ENCODE data around the gene ARHGAP24. TPM values are rescaled to one million over a fixed set of nuclear protein-coding genes. Genes with fewer than 3 reads are reported as not detected.
"Not testable (repeated sequence)": the region's sequence is repeated elsewhere in the genome, so short reads cannot be mapped to it uniquely, and the experiment has no call there.

The ARHGAP24 gene
- total and polyA plus RNA-seq, 2 experiments from 2014 or later, result 0.21 to 0.36 TPM

GRCh38 chr4:85501145-85501544 lies 26.2 kb downstream of the ARHGAP24 start:
- not testable (repeated sequence) for H3K9me2 ChIP-seq (ENCODE audit: insufficient read depth); H3K4me1 Mint-ChIP-seq; H2AFZ ChIP-seq; H3K9me3 Mint-ChIP-seq; H3K4me2 ChIP-seq; H3K79me2 ChIP-seq (replicated peaks; ENCODE audit: insufficient read depth); H3K36me3 Mint-ChIP-seq (ENCODE audit: low read depth); H3K27ac Mint-ChIP-seq; H3K4me3 Mint-ChIP-seq; H3K27ac ChIP-seq (ENCODE audit: low read depth); H4K20me1 ChIP-seq (replicated peaks; ENCODE audit: insufficient read depth); H3K27me3 ChIP-seq (ENCODE audit: insufficient read depth); H3K4me1 ChIP-seq (ENCODE audit: insufficient read depth); ATAC-seq; H3K27me3 Mint-ChIP-seq (ENCODE audit: insufficient read depth, low read depth, poor library complexity); H3K4me3 ChIP-seq; H3K36me3 ChIP-seq (ENCODE audit: insufficient read depth); DNase-seq (ENCODE audit: low spot score); H3F3A ChIP-seq (replicated peaks; ENCODE audit: low read depth)

GRCh38 chr4:85508654-85509053 lies 33.7 kb downstream of the ARHGAP24 start:
- Histone ChIP-seq H2AFZ (no peak overlapping the region), H4K20me1 (replicated peaks; ENCODE audit: insufficient read depth) (no peaks in the 10 kb centered on the region), H3K4me1 (ENCODE audit: insufficient read depth) (no peaks in the 10 kb centered on the region), H3K4me3 (no peak overlapping the region), H3K79me2 (replicated peaks; ENCODE audit: insufficient read depth) (no peaks in the 10 kb centered on the region), H3K27ac (ENCODE audit: low read depth) (no peak overlapping the region), H3F3A (replicated peaks; ENCODE audit: low read depth) (no peaks in the 10 kb centered on the region), H3K9me2 (ENCODE audit: insufficient read depth) (0 out of 2 replicates have a peak, but pooled peaks cover 4% of the 10 kb centered on the region), H3K4me2 (no peak overlapping the region), H3K27me3 (ENCODE audit: insufficient read depth) (no peaks in the 10 kb centered on the region), H3K36me3 (ENCODE audit: insufficient read depth) (no peaks in the 10 kb centered on the region)
- H3K4me1 Mint-ChIP-seq, result peaks cover 2% of the 10 kb centered on the region; the same call in 1 of the 3 replicates
- no peak overlapping the region for H3K27ac Mint-ChIP-seq
- peaks cover 3% of the 10 kb centered on the region for H3K27me3 Mint-ChIP-seq (ENCODE audit: insufficient read depth, low read depth, poor library complexity)
- H3K36me3 Mint-ChIP-seq (ENCODE audit: low read depth), result no peaks in the 10 kb centered on the region
- no peak for ATAC-seq
- no peak for DNase-seq (ENCODE audit: low spot score)
- H3K4me3 Mint-ChIP-seq, result no peak overlapping the region
- peaks cover 6% of the 10 kb centered on the region; the same call in 2 of the 3 replicates for H3K9me3 Mint-ChIP-seq
- no peak for TF ChIP-seq STAT1 (IDR thresholded peaks at IDR 0.05; ENCODE audit: unreplicated experiment)
- TF ChIP-seq EZH2phosphoT487 (IDR thresholded peaks at IDR 0.05; ENCODE audit: unreplicated experiment), result no peak
- no peak for TF ChIP-seq POLR2AphosphoS5 (IDR thresholded peaks at IDR 0.05; ENCODE audit: low read depth)
- no peak for TF ChIP-seq REST (IDR thresholded peaks at IDR 0.05; ENCODE audit: unreplicated experiment)
- no peak for TF ChIP-seq ETS1 (IDR thresholded peaks at IDR 0.05)
- no peak for TF ChIP-seq NANOG (IDR thresholded peaks at IDR 0.05; ENCODE audit: borderline replicate concordance)
- TF ChIP-seq JUNB (IDR thresholded peaks at IDR 0.05; ENCODE audit: unreplicated experiment), result no peak
- TF ChIP-seq ZNF114 (CRISPR knock-in tag; IDR thresholded peaks at IDR 0.05), result no peak
- TF ChIP-seq CREB1 (CRISPR knock-in tag; IDR thresholded peaks at IDR 0.05; ENCODE audit: low read depth), result no peak
- TF ChIP-seq ZNF462 (CRISPR knock-in tag; IDR thresholded peaks at IDR 0.05), result no peak
